ENCODE measurements around the gene PIR. TPM values are rescaled to one million over a fixed set of nuclear protein-coding genes. Genes with fewer than 3 reads are reported as not detected.
A peak's percentile ranks its signal among the peaks of the same experiment; 100 is the strongest.

PIR gene
- total RNA-seq, 1 experiment from 2014 or later = 29.7 TPM

GRCh38 chrX:15475021-15475420, 18.1 kb downstream of the PIR start:
- no peak overlapping the region for H2AK5ac ChIP-seq (ENCODE audit: insufficient read length, low read length)
- peak overlapping the region; percentile 3 for H3K18ac ChIP-seq (ENCODE audit: insufficient read length, low read depth, low read length)
- Mint-ChIP-seq H3K27me3 (ENCODE audit: low read depth) (no peaks in the 10 kb centered on the region), H3K36me3 (ENCODE audit: insufficient read depth in 1 of 3, low read depth in 3 of 3) (peaks cover 3 to 11% (median 5%) of the 10 kb centered on the region in 3 experiments; a peak in 6 of 7 replicates), H3K27ac (peak overlapping the region; percentile 49 to 96 (median 79); a peak in 5 of 7 replicates), H3K4me1 (peaks cover 22 to 23% of the 10 kb centered on the region in 2 experiments), H3K4me3 (no peak overlapping the region), H3K9me3 (0 out of 5 replicates have a peak, but pooled peaks cover 0 to under 1% of the 10 kb centered on the region in 2 experiments)
- no peak overlapping the region for H4K5ac ChIP-seq (ENCODE audit: insufficient read length, low read depth, low read length)
- no peak overlapping the region for H2AFZ ChIP-seq (ENCODE audit: low read length)
- no peak overlapping the region for H2BK5ac ChIP-seq (ENCODE audit: insufficient read length, low read length)
- peaks cover 7% of the 10 kb centered on the region; the same call in 1 of the 2 replicates for H3K4me1 ChIP-seq (ENCODE audit: insufficient read depth, low read length)
- no peak overlapping the region for H3K9ac ChIP-seq (ENCODE audit: extremely low read depth, insufficient read length, low read length)
- no peaks in the 10 kb centered on the region for H3K23me2 ChIP-seq (ENCODE audit: insufficient read length, low read depth, low read length, poor library complexity, severe bottlenecking)
- no peak overlapping the region for H3K14ac ChIP-seq (ENCODE audit: insufficient read depth, low read length)
- TF ChIP-seq CTCF (conservative IDR thresholded peaks at IDR 0.05) = no peak
- H2BK15ac ChIP-seq (ENCODE audit: low read depth, low read length) = no peak overlapping the region
- H2BK120ac ChIP-seq (ENCODE audit: low read depth, low read length, poor library complexity, severe bottlenecking) = no peak overlapping the region
- H3T11ph ChIP-seq (ENCODE audit: low read length) = no peak overlapping the region
- no peak overlapping the region for H2BK12ac ChIP-seq (ENCODE audit: insufficient read length, low read depth, low read length)
- no CpG with 5 or more reads among the region's 5 CpGs for WGBS (ENCODE audit: extremely low coverage, insufficient read length, low lambda C conversion rate)
- H3K4ac ChIP-seq (ENCODE audit: low read depth, low read length) = no peak overlapping the region
- DNase-seq = no peak
- no peaks in the 10 kb centered on the region for H3K79me1 ChIP-seq (ENCODE audit: insufficient read depth, low read depth, low read length, poor library complexity, severe bottlenecking)
- no peak overlapping the region for H2BK20ac ChIP-seq (ENCODE audit: low read depth, low read length, poor library complexity, severe bottlenecking)
- no peaks in the 10 kb centered on the region for H4K20me1 ChIP-seq (ENCODE audit: control insufficient read depth, insufficient read depth, insufficient read length)
- H3K23ac ChIP-seq (ENCODE audit: insufficient read length, low read depth, low read length) = no peak overlapping the region
- peak overlapping the region; percentile 62 for H3K27ac ChIP-seq (ENCODE audit: insufficient read length, low read depth, low read length)
- H3K56ac ChIP-seq (ENCODE audit: insufficient read length, low read depth, low read length) = no peak overlapping the region
- H3K9me3 ChIP-seq (ENCODE audit: control insufficient read depth, low read depth, low read length) = no peaks in the 10 kb centered on the region
- no peaks in the 10 kb centered on the region for H3K27me3 ChIP-seq (ENCODE audit: insufficient read depth, low read length)
- H3K79me2 ChIP-seq (ENCODE audit: insufficient read depth, low read length) = no peaks in the 10 kb centered on the region
- no peak overlapping the region for H4K8ac ChIP-seq (replicated peaks; ENCODE audit: insufficient read length, low read depth, low read length)
- H4K91ac ChIP-seq (ENCODE audit: insufficient read length, low read depth, low read length) = no peak overlapping the region
- H3K4me2 ChIP-seq (ENCODE audit: insufficient read depth, insufficient read length, low read length) = peak overlapping the region; percentile 13

Measured in H9 (cell line).